Right forelimb (tissue), 1 donor: ENCODE data around the gene MYL9.
"Not testable (repeated sequence)": the region's sequence is repeated elsewhere in the genome, so short reads cannot be mapped to it uniquely, and the experiment has no call there.

Experiments
- DNase-seq: peaks from one replicate; pipeline ENCODE4 v3.0.0-alpha.2; 2018

The MYL9 gene

DNA sequence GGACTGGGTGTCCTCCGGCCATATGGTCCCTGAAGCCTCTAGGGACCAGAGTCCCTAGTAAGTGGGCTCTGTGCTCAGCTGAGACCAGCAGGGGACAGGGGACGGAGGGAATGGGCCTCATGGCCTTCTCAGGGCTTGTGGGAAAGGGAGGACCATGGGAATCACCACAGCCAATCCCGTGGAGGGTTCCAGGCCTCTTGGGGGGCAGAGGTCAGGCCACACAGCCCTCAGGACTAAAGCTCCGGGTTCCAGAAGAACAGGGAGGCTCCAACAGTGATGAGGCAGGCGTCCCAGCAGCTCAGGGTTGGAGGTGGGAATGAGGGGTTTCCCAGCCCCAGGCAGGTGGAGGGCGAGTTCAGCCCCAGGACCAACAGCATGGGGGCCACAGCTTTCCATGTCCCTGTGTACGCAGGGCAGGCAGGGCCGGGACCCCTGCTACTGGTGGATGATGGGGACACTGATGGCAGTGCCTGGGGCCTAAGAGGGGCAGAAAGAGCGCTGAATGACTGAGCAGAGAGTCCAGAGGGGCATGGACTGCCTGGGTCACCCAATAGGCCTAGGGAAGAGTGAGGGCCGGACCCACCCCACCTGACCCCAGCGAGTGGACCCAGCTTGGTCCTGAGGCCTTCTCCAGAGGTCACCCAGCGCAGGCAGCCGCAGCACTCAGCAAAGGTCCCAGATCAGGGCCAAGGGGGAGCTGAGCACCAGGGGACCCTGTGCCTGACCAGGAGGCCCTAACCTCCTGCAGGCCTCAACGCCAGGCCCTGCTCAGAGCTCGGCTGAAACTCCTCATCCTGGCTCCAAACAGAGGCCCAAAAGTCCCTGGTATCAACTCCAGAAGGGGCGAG, 8.8 kb downstream of the MYL9 start:
- no peak for DNase-seq

DNA sequence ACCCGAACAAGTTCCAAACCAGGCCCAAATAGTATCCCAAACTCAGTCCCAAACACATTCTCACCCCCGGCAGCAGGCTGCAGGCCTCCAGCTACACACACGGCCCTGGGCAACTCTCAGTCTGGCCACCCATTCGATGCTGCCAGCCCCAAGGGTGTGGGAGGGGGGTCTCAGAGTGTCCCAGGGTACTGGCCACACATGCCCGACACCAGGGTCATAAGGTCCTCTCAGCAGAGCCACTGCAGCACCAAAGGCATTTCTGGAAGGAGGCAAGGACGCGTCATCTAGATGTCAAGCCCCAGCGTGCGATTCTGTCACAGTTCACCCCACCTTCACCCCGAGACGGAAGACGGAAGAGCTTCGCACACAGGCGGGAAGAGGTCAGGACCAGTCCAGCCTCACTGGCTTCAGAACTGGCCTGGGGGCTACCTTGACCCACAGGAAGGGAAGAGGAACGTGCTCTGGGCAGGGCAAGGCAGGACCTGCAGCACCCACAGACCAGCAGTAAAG, 9.5 kb downstream of the MYL9 start:
- DNase-seq = no peak

- no peak for DNase-seq
These were observed 13.9 kb downstream of the MYL9 start for GRCh38 chr20:36555248-36555647.

GRCh38 chr20:36562724-36563123, 21.4 kb downstream of the MYL9 start:
- no peak for DNase-seq

DNA sequence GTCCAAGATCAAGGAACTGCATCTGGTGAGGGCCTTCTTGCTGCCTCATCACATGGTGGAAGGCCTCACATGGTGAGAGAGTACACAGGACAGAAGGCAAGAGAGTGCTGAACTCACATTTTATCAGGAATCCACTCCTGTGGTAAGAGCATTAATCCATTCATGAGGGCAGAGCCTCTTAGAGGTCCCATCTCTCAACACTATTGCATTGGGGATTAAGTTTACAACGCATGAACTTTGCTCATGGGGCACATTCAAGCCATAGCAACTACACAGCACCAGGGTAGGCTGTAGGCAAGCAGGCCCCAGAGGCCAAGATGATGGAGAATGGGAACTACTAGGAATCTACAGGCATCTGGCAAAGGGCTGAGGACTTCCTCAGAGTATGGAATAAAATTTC, 22.1 kb downstream of the MYL9 start:
- DNase-seq = no peak

DNA sequence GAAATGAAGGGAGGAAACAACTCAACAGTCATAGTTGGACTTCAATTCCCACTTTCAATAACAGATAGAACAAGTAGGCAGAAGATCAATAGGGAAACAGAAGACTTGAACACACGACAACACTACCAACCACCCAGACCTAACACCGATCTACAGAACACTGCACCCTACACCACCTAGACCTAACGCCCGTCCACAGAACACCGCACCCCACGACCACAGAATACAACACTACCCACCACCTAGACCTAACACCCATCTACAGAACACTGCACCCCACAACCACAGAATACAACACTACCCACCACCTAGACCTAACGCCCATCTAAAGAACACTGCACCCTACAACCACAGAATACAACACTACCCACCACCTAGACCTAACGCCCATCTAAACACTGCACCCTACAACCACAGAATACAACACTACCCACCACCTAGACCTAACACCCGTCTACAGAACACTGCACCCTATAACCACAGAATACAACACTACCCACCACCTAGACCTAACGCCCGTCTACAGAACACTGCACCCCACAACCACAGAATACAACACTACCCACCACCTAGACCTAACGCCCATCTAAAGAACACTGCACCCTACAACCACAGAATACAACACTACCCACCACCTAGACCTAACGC, 22.9 kb downstream of the MYL9 start:
- not testable (repeated sequence) for DNase-seq

- DNase-seq = not testable (repeated sequence)
These were observed 23.4 kb downstream of the MYL9 start for GRCh38 chr20:36564726-36565121.

GRCh38 chr20:36565520-36565919, 24.2 kb downstream of the MYL9 start:
- DNase-seq = no peak

DNA sequence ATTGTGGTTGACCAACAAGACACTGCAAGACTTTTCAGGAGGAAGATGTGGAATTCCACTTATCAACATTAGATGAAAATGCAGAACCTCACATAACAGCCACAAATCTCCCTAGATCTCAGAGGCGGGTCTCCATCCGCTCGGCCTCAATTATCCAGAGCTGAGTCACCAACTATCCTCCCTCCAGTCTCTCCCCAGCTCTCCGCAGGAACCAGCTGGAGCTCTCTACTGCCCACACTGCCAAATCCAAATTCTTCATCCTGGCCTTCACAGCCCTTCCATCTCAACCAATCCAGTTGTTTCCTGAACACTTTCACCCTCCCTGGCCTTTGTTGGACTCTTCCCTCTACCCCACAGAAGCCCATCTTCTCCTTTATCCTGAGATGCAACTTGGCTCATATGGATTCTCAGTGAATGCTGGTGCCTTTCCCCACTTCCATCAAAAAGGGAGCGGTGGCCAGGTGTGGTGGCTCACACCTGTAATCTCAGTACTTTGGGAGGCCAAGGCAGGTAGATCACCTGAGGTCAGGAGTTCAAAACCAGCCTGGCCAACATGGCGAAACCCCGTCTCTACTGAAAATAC, 28.6 kb downstream of the MYL9 start:
- DNase-seq = no peak

DNA sequence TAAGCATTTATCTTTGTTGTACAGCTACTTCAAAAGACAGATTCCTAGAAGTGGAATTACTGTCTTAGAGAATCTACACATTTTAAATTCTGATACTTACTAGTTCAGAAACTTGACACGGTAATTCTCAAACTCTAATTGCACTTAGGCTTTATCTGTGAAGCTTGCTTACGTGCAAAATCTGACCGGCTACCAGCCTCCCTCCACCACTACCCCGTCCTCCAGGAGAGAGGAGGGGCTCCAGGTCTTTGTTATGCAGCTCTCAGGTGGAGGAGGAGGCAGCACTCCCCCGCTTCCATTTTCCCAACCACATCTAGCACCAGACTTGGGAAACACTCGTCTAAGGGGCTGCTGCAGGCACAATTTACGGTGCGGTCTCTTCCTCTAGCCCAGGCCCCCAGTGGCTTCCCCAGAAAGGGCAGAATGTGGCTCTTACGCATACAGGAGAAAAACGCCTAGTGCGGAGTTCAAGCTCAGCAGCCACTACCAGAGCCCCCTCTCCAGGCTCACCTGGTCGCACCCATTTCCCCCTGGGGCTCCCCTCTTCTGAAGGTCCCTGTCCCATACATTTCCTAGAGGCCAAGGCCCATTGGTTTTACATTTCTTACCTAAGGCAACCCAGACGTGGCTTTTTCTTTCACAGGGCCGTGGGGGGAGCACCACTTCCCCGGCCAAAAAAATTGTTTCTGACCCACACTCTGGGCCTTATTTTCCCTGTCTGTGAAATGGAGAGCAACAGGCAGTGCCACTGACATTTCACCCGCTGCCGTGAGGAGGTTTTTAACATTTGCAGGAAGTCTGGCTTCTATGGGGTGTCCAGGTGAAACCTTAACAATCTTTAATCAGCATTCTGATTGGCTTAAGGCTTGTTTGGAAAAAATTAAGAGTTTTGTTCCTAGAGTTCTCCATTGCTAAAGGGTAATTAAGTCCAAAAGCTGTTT, 30.5 kb downstream of the MYL9 start:
- no peak for DNase-seq

DNA sequence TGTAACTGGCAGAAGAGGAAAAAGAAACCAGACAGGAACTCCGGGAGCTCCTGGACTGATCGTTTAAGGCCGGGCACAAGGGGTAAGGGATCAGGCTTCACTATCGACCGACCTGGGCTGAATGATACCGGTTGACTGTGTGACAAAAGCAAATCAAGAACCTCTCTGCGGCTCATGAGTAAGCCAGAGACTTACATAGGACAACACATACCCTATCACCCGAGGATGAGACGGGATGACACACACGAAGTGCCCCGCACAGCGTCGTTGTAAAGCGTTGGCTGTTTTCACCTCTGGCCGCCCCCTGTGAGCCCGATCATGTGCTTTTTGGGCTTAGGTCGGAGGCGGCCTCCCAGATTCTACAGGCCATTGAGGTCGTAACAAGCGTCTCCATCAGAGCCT, 31.4 kb downstream of the MYL9 start:
- no peak for DNase-seq

DNA sequence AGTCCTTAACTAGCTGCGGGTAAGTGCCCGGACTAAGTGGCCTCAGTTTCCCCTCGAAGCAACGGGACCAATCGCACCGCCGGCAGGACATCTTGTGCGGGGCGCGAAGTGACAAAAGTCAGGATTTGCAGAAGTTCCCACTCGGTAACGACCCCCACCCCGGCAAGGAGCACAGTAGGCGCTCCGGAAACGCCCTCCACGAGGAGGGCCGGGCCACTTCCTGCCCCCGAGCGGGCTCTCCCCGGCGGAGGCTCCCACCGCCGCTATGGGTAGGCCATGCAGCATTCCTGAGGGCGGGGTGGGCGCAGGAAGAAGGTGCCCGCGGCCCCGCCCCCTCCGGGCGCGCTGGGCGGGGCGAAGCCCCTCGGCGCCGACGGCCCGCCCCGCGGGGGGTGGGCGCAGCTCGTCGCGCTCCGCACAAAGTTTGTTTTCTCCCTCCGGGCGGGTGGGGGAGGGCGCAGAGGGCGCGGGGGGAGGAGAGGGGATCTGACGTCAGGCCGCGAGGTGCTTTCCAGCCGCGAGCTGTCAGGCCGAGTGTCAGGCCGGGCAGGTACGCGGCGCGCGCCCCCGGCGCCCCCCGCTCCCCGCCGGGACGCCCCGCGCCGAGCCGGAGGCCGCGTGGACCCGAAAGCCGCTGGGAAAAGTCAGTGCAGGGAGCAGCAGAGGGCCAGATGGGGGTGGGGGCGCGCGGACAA, 31.9 kb downstream of the MYL9 start, which contains the start of gene TGIF2:
TSS of gene TGIF2 (plus strand) at position 495 of the 695 bp plus-strand sequence. CDS start 5,178 bp downstream, outside the sequence.
- peak; percentile 94 for DNase-seq

DNA sequence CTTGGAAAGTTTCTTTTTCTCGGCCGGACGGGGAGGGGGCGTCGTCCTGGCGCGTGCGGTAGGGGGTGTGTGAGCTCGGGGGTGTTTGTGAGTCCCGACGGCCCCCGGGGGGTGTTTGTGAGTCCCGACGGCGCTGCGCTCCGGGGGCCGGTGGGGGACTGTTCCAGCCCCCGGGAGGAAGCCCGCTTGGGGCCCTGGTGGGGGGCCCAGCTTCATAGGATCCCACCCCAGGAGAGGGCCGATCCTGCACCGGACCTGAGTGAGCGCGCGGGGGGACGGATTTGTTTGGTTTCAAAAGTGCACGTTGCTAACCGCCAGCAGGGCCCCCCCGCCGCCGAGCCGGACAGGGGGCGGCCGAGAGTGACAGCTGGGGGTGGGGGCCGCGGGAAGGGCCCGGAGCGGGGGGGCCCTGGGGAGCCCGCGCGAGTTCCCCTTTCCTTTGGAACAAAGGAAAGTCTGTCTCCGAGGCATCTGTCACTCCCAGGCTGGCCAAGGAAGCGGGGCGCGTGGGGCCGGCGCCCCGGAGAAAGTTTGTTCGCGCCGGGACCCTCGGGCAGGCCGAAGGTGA, 32.6 kb downstream of the MYL9 start:
- DNase-seq = no peak

GRCh38 chr20:36574366-36575135, 33.2 kb downstream of the MYL9 start:
- peak; percentile 73 for DNase-seq

GRCh38 chr20:36576081-36576445, 34.7 kb downstream of the MYL9 start:
- no peak for DNase-seq

DNA sequence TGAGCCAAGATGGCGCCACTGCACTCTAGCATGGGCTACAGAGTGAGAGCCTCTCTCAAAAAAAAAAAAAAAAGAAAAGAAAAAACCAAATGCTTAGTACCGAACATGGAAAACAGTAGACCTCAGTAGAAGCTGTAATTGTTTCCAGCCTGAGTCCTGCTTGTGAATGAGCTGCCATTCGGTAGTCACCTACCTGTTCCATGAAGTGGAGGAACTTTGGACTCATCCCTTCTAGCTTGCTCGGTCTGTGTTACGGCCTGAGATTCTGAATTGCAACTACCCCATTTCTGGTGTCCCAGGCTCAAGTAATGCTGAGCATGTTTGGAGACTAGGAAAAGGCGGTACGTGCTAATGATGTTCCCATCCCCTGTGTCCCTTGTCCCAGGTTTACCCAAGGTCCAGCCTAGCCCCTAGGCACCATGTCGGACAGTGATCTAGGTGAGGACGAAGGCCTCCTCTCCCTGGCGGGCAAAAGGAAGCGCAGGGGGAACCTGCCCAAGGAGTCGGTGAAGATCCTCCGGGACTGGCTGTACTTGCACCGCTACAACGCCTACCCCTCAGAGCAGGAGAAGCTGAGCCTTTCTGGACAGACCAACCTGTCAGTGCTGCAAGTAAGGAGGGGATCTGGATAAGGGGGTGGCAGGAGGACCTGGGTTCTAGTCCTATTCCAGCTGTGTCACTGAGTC, 37.2 kb downstream of the MYL9 start:
- no peak for DNase-seq

DNA sequence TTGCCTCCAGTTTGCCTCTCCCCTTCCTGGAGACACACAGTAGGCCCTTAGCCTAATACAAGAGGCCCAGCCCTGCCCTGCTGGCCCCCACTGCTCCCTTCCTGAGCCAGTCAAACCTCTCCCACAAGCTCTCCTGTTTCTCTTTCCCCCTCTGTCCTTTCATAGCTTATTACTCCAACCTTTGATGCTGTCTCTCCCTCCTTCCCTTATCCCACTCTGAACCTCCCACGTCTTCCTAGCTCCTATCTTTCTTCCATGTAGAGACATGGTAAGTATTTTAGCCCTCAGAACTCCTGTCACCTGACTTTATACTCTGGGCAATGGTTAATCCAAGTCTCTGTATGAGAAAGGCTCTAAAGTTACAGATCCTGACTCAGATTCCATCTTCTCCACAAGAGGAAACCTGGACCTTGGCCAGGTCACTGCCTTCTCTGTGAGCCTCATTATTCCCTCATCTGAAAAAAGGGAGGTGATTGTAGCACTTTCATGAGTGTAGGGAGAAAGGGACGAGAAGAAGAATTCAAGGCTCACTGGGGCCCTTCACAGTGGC, 38.8 kb downstream of the MYL9 start:
- DNase-seq = no peak

GRCh38 chr20:36582322-36582721, 41.0 kb downstream of the MYL9 start:
- no peak for DNase-seq

DNA sequence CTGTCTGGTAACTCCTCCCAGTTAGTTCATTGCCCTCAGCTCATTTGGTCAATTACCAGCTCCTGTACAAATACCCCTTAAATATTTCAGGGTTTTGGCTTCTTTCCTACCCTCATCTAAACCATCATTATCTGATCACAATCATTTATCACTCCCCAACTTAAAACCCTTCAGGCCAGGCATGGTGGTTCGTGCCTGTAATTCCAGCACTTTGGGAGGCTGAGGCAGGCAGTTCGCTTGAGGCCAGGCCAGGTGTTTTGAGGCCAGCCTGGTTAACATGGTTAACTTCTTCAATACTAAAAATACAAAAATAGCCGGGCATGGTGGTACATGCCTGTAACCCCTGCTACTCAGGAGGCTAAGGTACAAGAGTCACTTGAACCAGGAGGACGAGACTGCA, 41.5 kb downstream of the MYL9 start:
- no peak for DNase-seq

DNA sequence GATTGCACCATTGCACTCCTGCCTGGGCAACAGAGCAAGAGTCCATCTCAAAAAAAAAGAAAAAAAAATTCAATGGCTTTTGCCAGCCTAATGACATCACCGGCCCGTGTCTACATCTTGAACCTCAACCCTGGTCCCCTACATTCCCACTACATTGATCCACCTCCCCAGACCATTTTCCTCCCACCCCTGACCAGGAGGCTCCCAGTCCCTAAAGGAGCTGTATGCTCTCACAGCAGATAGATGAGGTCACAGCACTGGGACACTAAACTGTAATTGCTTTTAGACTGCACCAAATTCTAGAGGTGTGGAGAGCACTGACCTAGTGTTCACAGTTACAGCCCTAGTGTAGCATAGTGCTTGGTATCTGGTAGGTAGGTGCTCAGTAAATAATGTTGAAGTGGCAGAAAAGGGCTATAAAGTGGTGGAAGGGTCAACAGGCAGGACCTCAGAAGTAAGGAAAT, 42.7 kb downstream of the MYL9 start:
- no peak for DNase-seq
